CD4-positive, alpha-beta T cell (primary cell): Measurements from ENCODE around the gene TNRC18. TPM values are rescaled to one million over a fixed set of nuclear protein-coding genes. Genes with fewer than 3 reads are reported as not detected.

ENCODE experiments used
- ATAC-seq: fragments of 200-7000 bp; cut with Tn5 transposase; one replicate; pipeline ENCODE4 v1.10.0; 2022; ENCODE audit warnings: mild to moderate bottlenecking; ENCODE audit not compliant: poor library complexity
- CTCF ChIA-PET: fragments of 350-600 bp; sonication (Branson Sonifier 250); formaldehyde crosslinking; loops from one replicate; lab custom pipeline; 2021; ENCODE audit warnings: antibody characterized with exemption, inconsistent platforms; lab: Charles Lee
- POLR2A ChIA-PET: fragments of 350-600 bp; sonication (Branson Sonifier 250); formaldehyde crosslinking; loops from one replicate; lab custom pipeline; 2021; ENCODE audit warnings: antibody characterized with exemption, inconsistent platforms; lab: Charles Lee
- DNase-seq, 14 experiments: peaks; one replicate each; pipeline ENCODE4 v3.0.0-alpha.2; 2013 to 2020; ENCODE audit warnings: mixed read lengths in 2 of 14
- H3K27ac ChIP-seq, 2 donors: one replicate each; pipeline versions ENCODE4 v1.5.1 to v1.7.0; 2013; ENCODE audit warnings: low read length in 2 of 2, low read depth in 1 of 2, mild to moderate bottlenecking in 1 of 2
- H3K27me3 ChIP-seq, 2 experiments: 1 replicate in 1 of 2; 2 replicates in 1 of 2; pipeline versions ENCODE4 v1.6.1 to v1.7.0; 2013; ENCODE audit warnings: low read length in 2 of 2, control low read depth in 1 of 2, mild to moderate bottlenecking in 1 of 2, moderate library complexity in 1 of 2; ENCODE audit not compliant: insufficient read depth in 2 of 2, control insufficient read depth in 1 of 2
- H3K36me3 ChIP-seq: one replicate; pipeline ENCODE4 v1.6.1; 2013; ENCODE audit warnings: low read length, control low read depth; ENCODE audit not compliant: insufficient read depth
- H3K4me1 ChIP-seq: one replicate; pipeline ENCODE4 v1.6.1; 2013; ENCODE audit warnings: low read length, control low read depth; ENCODE audit not compliant: insufficient read depth
- H3K4me3 ChIP-seq: one replicate; pipeline ENCODE4 v1.5.1; 2013; ENCODE audit warnings: mild to moderate bottlenecking, low read length, moderate library complexity
- H3K9me3 ChIP-seq, 2 experiments: 1 replicate in 1 of 2; 2 replicates in 1 of 2; pipeline versions ENCODE4 v1.6.1 to v1.7.0; 2013; ENCODE audit warnings: low read length in 2 of 2, mild to moderate bottlenecking in 2 of 2, control low read depth in 1 of 2, moderate library complexity in 1 of 2; ENCODE audit not compliant: control insufficient read depth in 1 of 2, insufficient read depth in 1 of 2
- H3K27ac Mint-ChIP-seq: one replicate; pipeline ENCODE4 v1.8.0; 2020; ENCODE audit warnings: mixed read lengths
- H3K27me3 Mint-ChIP-seq: one replicate; pipeline ENCODE4 v1.8.0; 2021; ENCODE audit warnings: mixed read lengths
- H3K36me3 Mint-ChIP-seq: one replicate; pipeline ENCODE4 v1.8.0; 2021; ENCODE audit warnings: low read depth, mixed read lengths
- H3K4me1 Mint-ChIP-seq: one replicate; pipeline ENCODE4 v1.8.0; 2021; ENCODE audit warnings: low read depth, mixed read lengths
- H3K4me3 Mint-ChIP-seq: one replicate; pipeline ENCODE4 v1.8.0; 2020; ENCODE audit warnings: mild to moderate bottlenecking, mixed read lengths
- H3K9me3 Mint-ChIP-seq: one replicate; pipeline ENCODE4 v1.8.0; 2020; ENCODE audit warnings: mixed read lengths
- intact Hi-C, 2 experiments: fragments of 100-400 bp; cut with DNase I in 1 of 2; cut with micrococcal nuclease in 1 of 2; formaldehyde crosslinking; loops; one replicate each; pipeline versions ENCODE4 v1.15.1 to v1.9.0; 2023 to 2025; cut with DNase I, micrococcal nuclease
- total RNA-seq, 174 experiments: library from RNA in 2 of 174; stranded (reverse) in 2 of 174; gene quantifications; one replicate each; pipeline ENCODE4 v1.2.3 and lab custom pipeline; 2021 to 2026
- TF ChIP-seq, protein P1 (sequence below): fragments of 200-600 bp; IDR thresholded peaks from one replicate; pipeline ENCODE4 v1.8.0; 2022; ENCODE audit warnings: antibody characterized with exemption, mild to moderate bottlenecking

The TNRC18 gene
- total RNA-seq, 2 experiments from 2014 or later: 69.9 TPM

DNA sequence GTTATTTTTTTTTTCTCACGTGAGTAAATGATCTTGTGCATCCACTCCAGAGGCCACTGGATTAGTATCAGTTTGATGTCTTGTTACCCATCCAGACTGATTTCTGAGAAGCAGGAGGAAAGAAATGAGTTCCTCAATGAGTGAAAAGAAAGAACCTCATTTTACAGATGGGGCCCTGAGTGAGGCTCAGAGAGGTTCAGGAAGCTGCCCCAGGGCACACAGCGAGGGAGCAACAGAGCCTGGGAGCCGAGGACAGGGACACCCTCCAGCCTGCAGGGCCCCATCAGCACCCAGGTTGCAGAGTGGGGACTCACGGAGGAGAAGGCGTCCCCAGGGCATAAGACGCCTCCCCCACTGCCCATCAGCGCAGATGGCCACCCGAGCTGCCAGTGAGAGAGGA is 30.9 kb upstream of the TNRC18 start:
- Mint-ChIP-seq H3K27ac (no peak overlapping the region), H3K4me1 (no peaks in the 10 kb centered on the region), H3K9me3 (no peaks in the 10 kb centered on the region), H3K27me3 (peaks cover 9% of the 10 kb centered on the region), H3K36me3 (no peaks in the 10 kb centered on the region), H3K4me3 (no peak overlapping the region)
- CTCF ChIA-PET: interaction anchor here (0.9 kb wide), 1 partner anchor 89 kb away, joined by 4 read pairs; no protein-coding TSS in a partner anchor
- intact Hi-C loops: no loop called here
- no peaks in the 10 kb centered on the region for H3K36me3 ChIP-seq
- H3K9me3 ChIP-seq: peaks cover 0 to 10% of the 10 kb centered on the region in 2 experiments
- no peak overlapping the region for H3K27ac ChIP-seq
- TF ChIP-seq, protein P1, sequence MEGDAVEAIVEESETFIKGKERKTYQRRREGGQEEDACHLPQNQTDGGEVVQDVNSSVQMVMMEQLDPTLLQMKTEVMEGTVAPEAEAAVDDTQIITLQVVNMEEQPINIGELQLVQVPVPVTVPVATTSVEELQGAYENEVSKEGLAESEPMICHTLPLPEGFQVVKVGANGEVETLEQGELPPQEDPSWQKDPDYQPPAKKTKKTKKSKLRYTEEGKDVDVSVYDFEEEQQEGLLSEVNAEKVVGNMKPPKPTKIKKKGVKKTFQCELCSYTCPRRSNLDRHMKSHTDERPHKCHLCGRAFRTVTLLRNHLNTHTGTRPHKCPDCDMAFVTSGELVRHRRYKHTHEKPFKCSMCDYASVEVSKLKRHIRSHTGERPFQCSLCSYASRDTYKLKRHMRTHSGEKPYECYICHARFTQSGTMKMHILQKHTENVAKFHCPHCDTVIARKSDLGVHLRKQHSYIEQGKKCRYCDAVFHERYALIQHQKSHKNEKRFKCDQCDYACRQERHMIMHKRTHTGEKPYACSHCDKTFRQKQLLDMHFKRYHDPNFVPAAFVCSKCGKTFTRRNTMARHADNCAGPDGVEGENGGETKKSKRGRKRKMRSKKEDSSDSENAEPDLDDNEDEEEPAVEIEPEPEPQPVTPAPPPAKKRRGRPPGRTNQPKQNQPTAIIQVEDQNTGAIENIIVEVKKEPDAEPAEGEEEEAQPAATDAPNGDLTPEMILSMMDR: no peak
- H3K27me3 ChIP-seq: peaks cover 0 to 3% of the 10 kb centered on the region in 2 experiments
- ATAC-seq: no peak
- POLR2A ChIA-PET: no interaction called here
- DNase-seq: no peak
- H3K4me3 ChIP-seq: no peak overlapping the region
- no peaks in the 10 kb centered on the region for H3K4me1 ChIP-seq

DNA sequence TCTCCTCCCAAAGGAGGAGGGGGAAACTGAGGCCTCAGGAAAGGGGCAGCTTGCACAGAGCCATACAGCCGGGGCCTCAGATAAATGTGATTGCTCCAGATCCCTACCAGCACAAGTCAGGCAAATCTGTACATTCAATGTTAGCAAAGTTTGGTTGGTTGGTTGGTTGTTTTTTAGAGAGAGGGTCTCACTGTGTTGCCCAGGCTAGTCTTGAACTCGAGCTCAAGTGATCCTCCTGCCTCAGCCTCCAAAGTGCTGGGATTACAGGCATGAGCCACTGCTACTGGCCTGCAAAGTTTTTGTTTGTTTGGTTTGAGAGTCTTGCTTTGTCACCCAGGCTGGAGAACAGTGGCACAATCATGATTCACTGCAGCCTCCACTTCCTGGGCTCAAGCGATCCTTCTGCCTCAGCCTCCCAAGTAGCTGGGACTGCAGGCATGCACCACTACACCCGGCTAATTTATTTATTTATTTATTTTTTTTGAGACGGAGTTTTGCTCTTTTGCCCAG is 30.0 kb upstream of the TNRC18 start:
- H3K4me1 ChIP-seq: no peaks in the 10 kb centered on the region
- H3K9me3 Mint-ChIP-seq: no peaks in the 10 kb centered on the region
- peaks cover 0 to 3% of the 10 kb centered on the region in 2 experiments for H3K27me3 ChIP-seq
- H3K27me3 Mint-ChIP-seq: peaks cover 4% of the 10 kb centered on the region
- ChIA-PET CTCF (interaction anchor here (0.9 kb wide), 1 partner anchor 88 kb away, joined by 4 read pairs; no protein-coding TSS in a partner anchor), POLR2A (no interaction called here)
- peaks cover 0 to 10% of the 10 kb centered on the region in 2 experiments for H3K9me3 ChIP-seq
- intact Hi-C loops: no loop called here
- H3K27ac Mint-ChIP-seq: no peak overlapping the region
- H3K4me3 Mint-ChIP-seq: no peak overlapping the region
- ATAC-seq (no peak), DNase-seq (no peak)
- no peak overlapping the region for H3K27ac ChIP-seq
- TF ChIP-seq, protein P1: no peak
- no peaks in the 10 kb centered on the region for H3K4me1 Mint-ChIP-seq
- H3K36me3 ChIP-seq: no peaks in the 10 kb centered on the region
- H3K36me3 Mint-ChIP-seq: no peaks in the 10 kb centered on the region
- H3K4me3 ChIP-seq: no peak overlapping the region

DNA sequence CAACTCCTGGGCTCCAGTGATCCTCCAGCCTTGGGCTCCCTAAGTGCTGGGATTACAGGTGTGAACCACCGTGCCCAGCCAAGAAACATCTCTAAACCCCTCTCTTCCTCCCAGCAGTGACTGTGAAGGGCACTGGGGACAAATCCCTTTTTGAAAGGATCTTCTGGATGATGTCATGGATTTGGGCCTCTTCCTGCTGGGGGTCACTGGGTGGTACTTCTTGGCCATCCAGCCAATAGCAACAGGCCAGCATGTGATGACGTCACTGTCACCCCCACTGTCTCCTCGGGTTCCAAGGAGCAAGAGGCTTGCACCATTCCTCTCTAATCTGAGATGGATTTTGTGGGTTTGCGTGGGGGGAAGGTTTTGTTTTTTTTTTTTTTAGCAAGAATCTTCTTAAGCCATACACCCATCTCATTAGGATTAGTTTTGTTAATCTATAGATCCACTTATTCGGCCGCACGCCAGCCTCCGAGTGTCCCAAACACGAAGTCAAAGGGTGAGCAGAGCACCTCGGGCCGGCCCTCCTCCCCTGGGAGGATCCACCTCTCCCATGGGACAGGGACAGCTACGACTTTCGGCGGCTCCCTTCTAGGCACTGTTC is 29.4 kb upstream of the TNRC18 start:
- CTCF ChIA-PET: no interaction called here
- H3K36me3 Mint-ChIP-seq: no peaks in the 10 kb centered on the region
- H3K9me3 ChIP-seq: peaks cover 0 to 10% of the 10 kb centered on the region in 2 experiments
- no peak overlapping the region for H3K4me3 ChIP-seq
- peaks cover 0 to 3% of the 10 kb centered on the region in 2 experiments for H3K27me3 ChIP-seq
- no peaks in the 10 kb centered on the region for H3K4me1 ChIP-seq
- TF ChIP-seq, protein P1: no peak
- H3K36me3 ChIP-seq: no peaks in the 10 kb centered on the region
- POLR2A ChIA-PET: no interaction called here
- intact Hi-C loops: no loop called here
- ATAC-seq (no peak), DNase-seq (no peak)
- no peak overlapping the region for H3K27ac Mint-ChIP-seq
- no peaks in the 10 kb centered on the region for H3K9me3 Mint-ChIP-seq
- peaks cover 4% of the 10 kb centered on the region for H3K27me3 Mint-ChIP-seq
- H3K4me3 Mint-ChIP-seq: no peak overlapping the region
- no peaks in the 10 kb centered on the region for H3K4me1 Mint-ChIP-seq
- H3K27ac ChIP-seq: no peak overlapping the region
